ENCODE data around the gene CNTN4.

CNTN4 gene

GRCh38 chr3:3074551-3075257 lies 976.0 kb downstream of the CNTN4 start:
- in situ Hi-C loops (cut with HindIII; ENCODE audit: low sequenced_read_pairs) = no loop called here

GRCh38 chr3:3080309-3080708 lies 981.6 kb downstream of the CNTN4 start:
- in situ Hi-C loops (cut with HindIII; ENCODE audit: low sequenced_read_pairs) = no loop called here

GRCh38 chr3:3081381-3082233 lies 982.9 kb downstream of the CNTN4 start:
- in situ Hi-C loops (cut with HindIII; ENCODE audit: low sequenced_read_pairs) = no loop called here

GRCh38 chr3:3082234-3082924 lies 983.7 kb downstream of the CNTN4 start:
- in situ Hi-C loops (cut with HindIII; ENCODE audit: low sequenced_read_pairs) = no loop called here

DNA sequence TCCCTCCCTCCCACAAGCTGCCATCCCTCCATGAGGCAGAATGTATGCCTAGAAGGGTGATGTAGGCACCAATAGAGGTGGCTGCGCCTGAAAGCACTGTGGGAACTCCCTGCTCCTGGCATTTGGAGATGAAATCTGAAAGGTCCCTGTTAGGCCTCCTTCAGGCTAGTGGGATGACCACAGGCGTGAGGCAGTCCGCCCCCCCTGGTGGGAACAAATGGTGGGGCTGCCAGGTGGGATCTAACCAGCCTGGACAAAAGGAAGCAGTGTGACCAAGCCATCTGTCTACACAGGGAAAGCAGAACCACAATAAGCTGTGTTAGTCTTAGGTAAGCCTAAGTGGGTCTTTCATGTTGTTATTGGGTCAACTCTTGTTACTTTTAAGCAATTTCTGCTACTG lies 986.2 kb downstream of the CNTN4 start:
- in situ Hi-C loops (cut with HindIII; ENCODE audit: low sequenced_read_pairs) = no loop called here

DNA sequence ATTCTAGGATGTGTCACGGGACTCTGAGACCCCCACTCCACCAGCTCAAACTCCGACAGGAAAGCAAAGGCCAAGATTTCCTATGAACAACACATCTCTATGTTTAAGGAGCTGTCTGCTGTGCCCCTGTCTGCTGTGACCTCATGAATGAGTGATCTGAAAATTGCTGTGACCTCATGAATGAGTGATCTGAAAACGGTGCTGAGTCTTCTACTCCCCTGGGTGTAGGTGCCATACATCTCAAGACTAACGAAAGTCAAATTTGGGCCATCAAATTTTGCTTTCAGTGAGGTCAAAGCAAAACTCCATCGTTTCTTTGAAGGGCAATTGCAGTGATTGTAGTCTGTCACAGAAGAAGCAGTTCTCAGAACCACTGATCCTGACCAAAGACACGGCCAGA lies 987.1 kb downstream of the CNTN4 start:
- in situ Hi-C loops (cut with HindIII; ENCODE audit: low sequenced_read_pairs) = no loop called here

- in situ Hi-C loops (cut with HindIII; ENCODE audit: low sequenced_read_pairs) = no loop called here
These were observed 987.6 kb downstream of the CNTN4 start for GRCh38 chr3:3086239-3086638.

DNA sequence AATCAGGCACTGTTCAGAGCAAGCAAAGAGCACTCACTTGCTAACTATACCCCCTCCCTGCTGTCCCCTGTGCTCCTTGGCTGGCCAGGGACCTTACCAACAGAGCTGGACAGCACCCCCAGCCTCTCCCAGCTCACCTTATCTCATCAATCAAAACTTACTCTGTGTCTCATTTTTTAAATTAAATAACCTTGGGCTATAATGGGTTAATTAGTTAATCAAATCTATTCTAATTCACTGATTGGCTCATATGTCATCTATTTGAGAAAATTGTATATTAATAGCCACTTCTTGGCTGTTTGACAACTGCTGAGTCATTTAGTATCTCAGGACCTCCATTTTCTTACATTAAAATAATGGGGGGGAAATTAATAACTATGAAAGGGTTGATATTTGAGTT lies 988.6 kb downstream of the CNTN4 start:
- in situ Hi-C loops (cut with HindIII; ENCODE audit: low sequenced_read_pairs) = no loop called here

GRCh38 chr3:3087716-3088465 lies 989.2 kb downstream of the CNTN4 start:
- in situ Hi-C loops (cut with HindIII; ENCODE audit: low sequenced_read_pairs) = no loop called here

GRCh38 chr3:3089017-3089416 lies 990.4 kb downstream of the CNTN4 start:
- in situ Hi-C loops (cut with HindIII; ENCODE audit: low sequenced_read_pairs) = no loop called here

- in situ Hi-C loops (cut with HindIII; ENCODE audit: low sequenced_read_pairs) = no loop called here
These were observed 999.3 kb downstream of the CNTN4 start for GRCh38 chr3:3097958-3098357.

- in situ Hi-C loops (cut with HindIII; ENCODE audit: low sequenced_read_pairs) = no loop called here
These were observed 1003.2 kb downstream of the CNTN4 start for GRCh38 chr3:3101660-3102458.

DNA sequence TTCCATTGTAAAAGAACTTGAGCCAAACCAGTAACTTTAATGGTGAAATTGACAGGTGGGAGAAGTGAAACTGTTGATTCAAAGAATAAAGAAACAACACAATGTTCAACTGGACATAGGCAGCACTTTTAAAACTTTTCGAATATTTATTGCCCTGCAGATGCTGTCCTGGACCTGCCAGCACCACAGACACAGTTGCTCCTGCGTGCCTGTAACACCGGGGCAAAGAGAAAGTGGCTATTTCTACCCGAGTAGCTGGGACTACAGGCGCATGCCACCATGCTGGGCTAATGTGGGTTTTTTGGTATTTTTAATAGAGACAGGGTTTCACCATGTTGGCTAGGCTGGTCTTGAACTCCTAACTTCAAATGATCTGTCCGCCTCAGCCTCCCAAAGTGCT lies 1004.1 kb downstream of the CNTN4 start:
- in situ Hi-C loops (cut with HindIII; ENCODE audit: low sequenced_read_pairs) = no loop called here

GRCh38 chr3:3105246-3105645 lies 1006.6 kb downstream of the CNTN4 start:
- in situ Hi-C loops (cut with HindIII; ENCODE audit: low sequenced_read_pairs) = no loop called here

DNA sequence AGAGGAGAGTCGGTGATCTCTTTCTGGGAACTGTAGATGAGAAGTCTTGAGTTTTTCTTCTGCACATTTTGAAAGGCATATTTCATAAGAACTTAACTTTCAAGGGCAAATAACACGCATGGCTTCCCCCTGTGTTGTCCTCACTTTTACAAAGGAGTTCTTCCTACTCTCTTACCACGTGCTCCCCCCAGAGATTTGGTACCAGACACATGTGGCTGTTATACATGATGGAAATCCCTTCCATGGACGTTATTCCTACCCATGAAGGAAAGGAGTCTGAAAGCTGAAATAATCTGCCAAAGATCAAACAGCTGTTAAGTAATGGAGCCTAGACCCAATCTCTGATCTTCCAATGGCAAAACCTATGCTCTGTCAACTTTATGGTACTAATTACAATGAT lies 1007.1 kb downstream of the CNTN4 start:
- in situ Hi-C loops (cut with HindIII; ENCODE audit: low sequenced_read_pairs) = no loop called here

DNA sequence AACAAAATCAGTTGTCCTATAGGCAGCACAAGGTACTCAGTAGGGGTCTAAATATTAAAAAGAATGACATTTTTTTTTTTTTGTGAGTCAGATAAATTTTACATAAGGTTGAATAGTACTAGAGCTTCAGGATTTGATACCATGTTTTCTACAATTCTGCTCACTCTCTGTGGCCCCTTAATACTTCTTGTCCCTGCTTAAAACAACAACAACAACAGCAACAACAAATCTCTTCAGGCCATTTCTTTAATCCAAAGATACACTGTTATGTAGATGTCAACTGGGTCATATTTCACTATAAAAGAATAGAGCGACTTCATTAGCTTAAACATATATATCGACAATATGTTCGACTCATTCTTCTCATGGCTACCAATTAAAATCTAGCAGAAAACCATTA lies 1008.5 kb downstream of the CNTN4 start:
- in situ Hi-C loops (cut with HindIII; ENCODE audit: low sequenced_read_pairs) = no loop called here
